Measurements from ENCODE around the gene PTGES.

GRCh38 chr9:129716091-129716490 is 36.8 kb downstream of the PTGES start:
- no peak for TF ChIP-seq CTCF (IDR thresholded peaks at IDR 0.05 in 2 of 3, conservative IDR thresholded peaks at IDR 0.05 in 1 of 3; ENCODE audit: control insufficient read depth in 2 of 3, extremely low read depth in 1 of 3, insufficient read depth in 1 of 3, low read depth in 3 of 3, low read length in 3 of 3)
- TF ChIP-seq ATF3 (IDR thresholded peaks at IDR 0.05; ENCODE audit: borderline replicate concordance, extremely low read depth, low read depth, low read length): no peak
- TF ChIP-seq SPI1 (IDR thresholded peaks at IDR 0.05; ENCODE audit: borderline replicate concordance, insufficient read depth, low read depth, low read length): no peak
- TF ChIP-seq USF2 (IDR thresholded peaks at IDR 0.05; ENCODE audit: borderline replicate concordance, low read depth, low read length): no peak

Measured in GM12878 (cell line).